T-cell (primary cell): Measurements from ENCODE around the gene BMPR1B. TPM values are rescaled to one million over a fixed set of nuclear protein-coding genes. Genes with fewer than 3 reads are reported as not detected.

Source experiments
- ATAC-seq, 4 experiments: fragments of 200-7000 bp in 3 of 4; fragments of 150-1000 bp in 1 of 4; cut with Tn5 transposase; replicated peaks in 1 of 4; 1 replicate in 3 of 4; 2 replicates in 1 of 4; pipeline ENCODE4 v1.10.0; 2021; ENCODE audit warnings: moderate library complexity in 3 of 4, mild to moderate bottlenecking in 2 of 4, moderate number of reproducible peaks in 1 of 4
- CTCF ChIA-PET, 2 donors: fragments of 300-600 bp; sonication (Branson Sonifier 250); formaldehyde crosslinking; loops; one replicate each; lab custom pipeline; 2022; ENCODE audit warnings: antibody characterized with exemption in 2 of 2; lab: Charles Lee
- POLR2A ChIA-PET, 2 donors: fragments of 300-600 bp; sonication (Branson Sonifier 250); formaldehyde crosslinking; loops; one replicate each; lab custom pipeline; 2022; ENCODE audit warnings: antibody characterized with exemption in 2 of 2; lab: Charles Lee
- DNase-seq, 35 experiments: peaks; one replicate each; pipeline versions ENCODE4 v3.0.0 to v3.0.0-alpha.2; 2013 to 2023
- H3K27ac ChIP-seq: one replicate; pipeline ENCODE4 v1.5.1; 2013; ENCODE audit warnings: low read length
- H3K27me3 ChIP-seq, 2 experiments: replicated peaks in 1 of 2; 1 replicate in 1 of 2; 2 replicates in 1 of 2; pipeline versions ENCODE4 v1.6.1 to v1.7.0; 2013; ENCODE audit warnings: low read length in 1 of 2, mixed read lengths in 1 of 2; ENCODE audit not compliant: control insufficient read depth in 2 of 2, insufficient read depth in 2 of 2; ENCODE audit errors: extremely low read depth in 1 of 2
- H3K36me3 ChIP-seq, 2 donors: 1 replicate in 1 of 2; 2 replicates in 1 of 2; pipeline versions ENCODE4 v1.6.1 to v1.7.0; 2013; ENCODE audit warnings: low read length in 1 of 2; ENCODE audit not compliant: control insufficient read depth in 2 of 2, insufficient read depth in 1 of 2; ENCODE audit errors: extremely low read depth in 1 of 2
- H3K4me1 ChIP-seq, 2 experiments: 1 replicate in 1 of 2; 2 replicates in 1 of 2; pipeline versions ENCODE4 v1.6.1 to v1.7.0; 2013; ENCODE audit warnings: low read length in 2 of 2, mixed read lengths in 1 of 2; ENCODE audit not compliant: insufficient read depth in 2 of 2, control insufficient read depth in 1 of 2; ENCODE audit errors: extremely low read depth in 1 of 2
- H3K4me3 ChIP-seq, 2 donors: 1 replicate in 1 of 2; 2 replicates in 1 of 2; pipeline versions ENCODE4 v1.5.1 to v1.7.0; 2013; ENCODE audit warnings: mild to moderate bottlenecking in 2 of 2, low read length in 1 of 2, moderate library complexity in 1 of 2; ENCODE audit not compliant: control insufficient read depth in 1 of 2; ENCODE audit errors: extremely low read depth in 1 of 2
- H3K9me3 ChIP-seq: 2 replicates; pipeline ENCODE4 v1.7.0; 2013
- H3K27ac Mint-ChIP-seq, 2 donors: one replicate each; pipeline ENCODE4 v1.8.0; 2020 to 2021; ENCODE audit warnings: mild to moderate bottlenecking in 2 of 2, mixed read lengths in 2 of 2
- H3K27me3 Mint-ChIP-seq, 2 donors: one replicate each; pipeline ENCODE4 v1.8.0; 2021 to 2022; ENCODE audit warnings: mixed read lengths in 2 of 2
- H3K36me3 Mint-ChIP-seq: one replicate; pipeline ENCODE4 v1.8.0; 2021; ENCODE audit warnings: mixed read lengths
- H3K4me1 Mint-ChIP-seq, 3 donors: one replicate each; pipeline ENCODE4 v1.8.0; 2020 to 2022; ENCODE audit warnings: mixed read lengths in 3 of 3, mild to moderate bottlenecking in 1 of 3
- H3K4me3 Mint-ChIP-seq, 3 donors: one replicate each; pipeline ENCODE4 v1.8.0; 2020 to 2022; ENCODE audit warnings: mild to moderate bottlenecking in 3 of 3, mixed read lengths in 3 of 3, moderate library complexity in 3 of 3
- H3K9me3 Mint-ChIP-seq, 3 donors: one replicate each; pipeline ENCODE4 v1.8.0; 2020 to 2022; ENCODE audit warnings: mixed read lengths in 3 of 3
- WGBS: methylation state at CpG from one replicate; pipeline ENCODE4 v1.1.5; 2013; ENCODE audit warnings: missing lambda C conversion rate; ENCODE audit not compliant: insufficient coverage; 5-methylcytosine and 5-hydroxymethylcytosine counted together
- total RNA-seq, 35 experiments: library from RNA in 6 of 35; stranded (reverse) in 6 of 35; fragments of 120-200 nt in 1 of 35; gene quantifications; one replicate each; pipeline versions ENCODE4 v1.2.1 to v1.2.4 and lab custom pipeline; 2013 to 2026

BMPR1B gene
- total RNA-seq, 5 donors from 2014 or later (not counting 1 experiment from before 2014, with no cell fraction given) = 0.09 to 0.36 (median 0.28) TPM; not detected in 2

DNA sequence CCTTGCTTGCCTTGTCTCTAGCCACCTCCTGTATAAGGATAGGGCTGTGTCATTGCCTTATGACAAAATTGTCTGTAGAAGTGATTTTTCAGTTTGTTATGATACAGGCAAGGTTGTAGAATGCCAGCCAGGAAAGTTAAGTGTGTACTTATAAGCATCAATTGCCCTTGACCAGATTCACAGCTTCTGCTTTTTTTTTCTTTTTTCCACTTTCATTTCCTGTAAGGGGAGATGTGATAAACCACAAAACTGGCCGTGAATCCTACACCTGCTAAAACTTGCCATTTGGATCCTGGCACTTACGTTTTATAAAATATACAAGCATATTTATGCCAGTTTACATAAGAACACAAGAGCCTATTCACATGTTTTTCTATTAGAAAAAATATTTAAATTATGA is 35.0 kb upstream of the BMPR1B start:
- no peaks in the 10 kb centered on the region for H3K36me3 ChIP-seq
- H3K4me3 ChIP-seq = no peak overlapping the region
- no peaks in the 10 kb centered on the region for H3K9me3 ChIP-seq
- peaks cover 0 to 2% of the 10 kb centered on the region in 2 donors for H3K27me3 Mint-ChIP-seq
- CTCF ChIA-PET = no interaction called here
- POLR2A ChIA-PET = no interaction called here
- WGBS = no CpG with 5 or more reads among the region's 2 CpGs
- no peak for ATAC-seq
- no peaks in the 10 kb centered on the region for H3K4me1 Mint-ChIP-seq
- H3K4me3 Mint-ChIP-seq = no peak overlapping the region
- H3K27me3 ChIP-seq = no peaks in the 10 kb centered on the region
- no peak overlapping the region for H3K27ac Mint-ChIP-seq
- H3K4me1 ChIP-seq = no peaks in the 10 kb centered on the region
- no peak for DNase-seq
- no peaks in the 10 kb centered on the region for H3K36me3 Mint-ChIP-seq
- no peak overlapping the region for H3K27ac ChIP-seq
- no peaks in the 10 kb centered on the region for H3K9me3 Mint-ChIP-seq

DNA sequence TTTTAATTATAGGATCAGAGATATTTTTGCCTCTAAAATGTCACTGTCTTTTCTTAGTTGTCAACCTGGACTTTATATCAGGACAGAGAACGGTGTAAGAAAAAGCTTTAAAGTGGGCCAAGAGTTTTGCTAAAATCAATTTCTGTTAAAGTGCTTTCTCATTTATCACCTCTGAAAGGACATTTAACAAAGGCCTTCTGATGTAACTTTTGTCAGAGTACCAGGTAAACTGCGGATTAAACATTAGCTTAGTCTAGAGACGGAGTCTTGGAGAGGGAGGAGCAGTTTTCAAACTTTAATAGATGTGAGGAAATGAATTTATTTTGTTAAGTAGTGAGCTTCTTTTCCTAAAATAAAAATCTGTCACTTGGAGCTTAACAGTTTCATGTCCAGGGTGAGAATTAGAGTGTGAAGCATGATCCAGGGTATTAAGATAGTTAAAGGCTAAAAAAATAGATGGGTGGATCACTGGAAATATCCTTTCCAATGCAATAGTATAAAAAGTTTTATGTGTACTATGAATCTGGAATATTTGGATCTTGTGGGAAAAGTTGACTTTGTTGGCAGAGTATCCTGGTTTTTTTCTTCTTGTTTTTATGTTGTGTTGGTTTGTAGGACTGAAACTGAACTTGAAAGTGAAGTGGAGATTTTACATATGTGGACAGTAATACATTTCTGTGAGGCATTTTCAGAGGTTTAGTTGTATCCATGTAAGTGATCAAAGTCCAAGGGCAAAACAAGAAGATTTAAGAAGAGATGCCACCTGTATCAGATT is 33.6 kb upstream of the BMPR1B start:
- ATAC-seq = no peak
- H3K4me3 ChIP-seq = no peak overlapping the region
- H3K4me3 Mint-ChIP-seq = no peak overlapping the region
- H3K27ac Mint-ChIP-seq = no peak overlapping the region
- H3K36me3 ChIP-seq = no peaks in the 10 kb centered on the region
- no peaks in the 10 kb centered on the region for H3K9me3 ChIP-seq
- no peaks in the 10 kb centered on the region for H3K4me1 ChIP-seq
- H3K27me3 ChIP-seq = no peaks in the 10 kb centered on the region
- POLR2A ChIA-PET = no interaction called here
- H3K27ac ChIP-seq = no peak overlapping the region
- H3K4me1 Mint-ChIP-seq = no peaks in the 10 kb centered on the region
- no peak for DNase-seq
- H3K36me3 Mint-ChIP-seq = no peaks in the 10 kb centered on the region
- H3K27me3 Mint-ChIP-seq = peaks cover 2 to 5% of the 10 kb centered on the region in 2 donors
- CTCF ChIA-PET = no interaction called here
- WGBS = no CpG with 5 or more reads among the region's 3 CpGs
- H3K9me3 Mint-ChIP-seq = no peaks in the 10 kb centered on the region

DNA sequence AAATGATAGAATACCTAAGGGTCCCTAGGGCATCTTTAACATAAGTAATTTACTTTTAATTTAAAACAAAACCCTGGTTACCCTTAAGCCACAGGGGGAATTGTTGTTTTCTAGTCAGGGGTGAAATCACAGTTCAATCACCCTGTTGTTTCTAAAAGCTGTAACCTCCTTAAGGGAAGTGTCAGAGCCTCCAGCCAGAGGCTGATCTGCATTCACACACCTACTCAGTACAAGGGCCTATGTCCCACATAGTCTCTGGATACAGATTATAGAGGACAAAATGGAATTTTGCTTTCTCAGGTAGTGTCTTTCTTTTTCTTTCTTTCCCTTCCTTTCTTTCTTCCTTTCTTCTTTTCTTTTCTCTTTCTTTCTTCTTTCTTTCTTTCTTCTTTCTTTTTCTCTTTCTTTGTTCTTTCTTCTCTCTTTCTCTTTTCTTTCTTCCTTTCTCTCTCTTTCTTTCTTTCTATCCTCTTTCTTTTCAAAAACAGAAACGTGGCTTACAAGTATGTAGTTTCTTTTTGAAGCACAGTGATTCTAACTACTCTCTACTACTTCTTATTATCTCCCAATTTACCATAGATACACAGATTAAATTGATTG is 31.1 kb upstream of the BMPR1B start:
- Mint-ChIP-seq H3K27me3 (peaks cover 3 to 5% of the 10 kb centered on the region in 2 donors), H3K4me1 (no peaks in the 10 kb centered on the region), H3K27ac (no peak overlapping the region), H3K4me3 (no peak overlapping the region), H3K36me3 (no peaks in the 10 kb centered on the region), H3K9me3 (no peaks in the 10 kb centered on the region)
- Histone ChIP-seq H3K27me3 (no peaks in the 10 kb centered on the region), H3K4me3 (no peak overlapping the region), H3K36me3 (no peaks in the 10 kb centered on the region), H3K4me1 (no peaks in the 10 kb centered on the region), H3K9me3 (no peaks in the 10 kb centered on the region), H3K27ac (no peak overlapping the region)
- WGBS = no CpG with 5 or more reads among the region's 1 CpG
- no peak for DNase-seq
- ChIA-PET POLR2A (no interaction called here), CTCF (no interaction called here)
- ATAC-seq = no peak

DNA sequence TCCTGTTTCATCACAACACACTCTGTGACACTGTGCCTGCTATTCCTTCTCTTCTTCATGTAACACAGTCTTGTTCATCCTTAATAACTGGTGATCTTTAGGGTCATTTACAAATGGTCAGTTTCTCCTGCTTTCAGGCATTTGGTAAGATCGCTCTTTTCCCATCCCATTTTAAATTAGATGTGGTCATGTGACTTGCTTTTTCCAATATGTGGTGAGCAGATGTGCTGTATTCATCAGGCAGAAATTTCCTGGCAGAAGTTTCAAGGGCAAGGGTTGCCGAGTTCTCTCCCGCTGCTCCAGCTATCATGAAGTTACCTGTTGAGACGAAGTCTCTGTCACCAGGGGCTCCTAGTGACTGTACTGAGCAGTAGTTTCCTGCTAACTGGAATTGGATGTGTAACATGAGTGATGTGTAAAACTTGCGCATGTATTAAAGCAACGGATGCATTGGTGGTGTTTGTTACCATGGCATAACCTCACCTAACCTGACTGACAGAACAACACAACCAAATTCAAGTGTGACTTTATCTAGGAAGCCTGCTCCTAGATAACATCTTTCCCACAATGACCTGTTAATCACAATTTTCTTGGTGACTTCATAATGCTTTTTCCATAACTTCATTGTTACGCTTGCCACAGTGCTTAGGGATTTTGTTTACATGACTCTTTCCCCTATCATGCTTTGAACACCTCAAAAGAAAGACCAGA is 29.5 kb upstream of the BMPR1B start:
- ATAC-seq (no peak), DNase-seq (no peak)
- no peak overlapping the region for H3K4me3 ChIP-seq
- Mint-ChIP-seq H3K27me3 (peaks cover 3 to 5% of the 10 kb centered on the region in 2 donors), H3K9me3 (no peaks in the 10 kb centered on the region), H3K27ac (no peak overlapping the region), H3K36me3 (no peaks in the 10 kb centered on the region), H3K4me1 (no peaks in the 10 kb centered on the region), H3K4me3 (no peak overlapping the region)
- CTCF ChIA-PET = no interaction called here
- POLR2A ChIA-PET = no interaction called here
- no peaks in the 10 kb centered on the region for H3K4me1 ChIP-seq
- no peaks in the 10 kb centered on the region for H3K9me3 ChIP-seq
- H3K36me3 ChIP-seq = no peaks in the 10 kb centered on the region
- no peak overlapping the region for H3K27ac ChIP-seq
- WGBS = 100% methylated on average over 2 of the region's 7 CpGs
- no peaks in the 10 kb centered on the region for H3K27me3 ChIP-seq

DNA sequence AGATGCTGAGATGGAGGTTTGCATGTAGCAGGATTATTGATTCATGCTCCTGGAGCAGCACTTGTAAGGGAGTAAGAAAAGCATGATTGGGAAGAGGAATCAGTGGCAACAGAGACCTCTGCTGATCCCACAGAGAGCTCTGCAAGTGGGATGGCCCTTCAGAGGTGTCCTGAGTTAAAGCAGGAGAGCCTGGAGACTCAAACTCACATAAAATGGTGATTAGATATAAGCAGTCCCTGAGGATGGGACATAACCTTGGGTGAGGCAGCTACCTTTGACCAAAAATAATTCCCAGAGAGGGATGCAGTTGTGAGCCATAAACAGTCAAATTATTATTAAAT is 25.4 kb upstream of the BMPR1B start:
- H3K4me1 ChIP-seq = no peaks in the 10 kb centered on the region
- DNase-seq (no peak), ATAC-seq (no peak)
- no peaks in the 10 kb centered on the region for H3K27me3 ChIP-seq
- Mint-ChIP-seq H3K4me3 (no peak overlapping the region), H3K36me3 (no peaks in the 10 kb centered on the region), H3K9me3 (no peaks in the 10 kb centered on the region), H3K4me1 (no peaks in the 10 kb centered on the region), H3K27ac (no peak overlapping the region), H3K27me3 (peaks cover 1 to 5% of the 10 kb centered on the region in 2 donors)
- no peaks in the 10 kb centered on the region for H3K36me3 ChIP-seq
- ChIA-PET CTCF (no interaction called here), POLR2A (no interaction called here)
- H3K27ac ChIP-seq = no peak overlapping the region
- H3K9me3 ChIP-seq = no peaks in the 10 kb centered on the region
- H3K4me3 ChIP-seq = no peak overlapping the region

DNA sequence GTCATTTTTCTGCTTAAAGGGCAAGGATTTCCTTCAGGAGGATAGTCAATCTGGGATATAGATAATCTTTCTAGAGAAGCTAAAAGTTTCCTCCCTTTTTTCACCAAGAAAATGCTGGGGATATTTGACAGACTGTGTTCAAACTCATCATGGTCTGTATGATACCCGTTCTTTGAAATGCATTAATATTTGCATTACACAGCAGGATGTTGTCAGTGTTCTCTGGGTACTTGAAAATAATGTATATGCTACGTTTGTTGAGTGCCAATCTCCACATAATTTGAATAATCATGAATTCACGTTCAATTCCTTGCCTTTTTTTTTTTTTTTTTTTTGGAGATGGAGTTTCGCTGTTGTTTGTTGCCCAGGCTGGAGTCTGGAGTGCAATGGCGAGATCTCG is 18.0 kb upstream of the BMPR1B start:
- no peaks in the 10 kb centered on the region for H3K4me1 Mint-ChIP-seq
- WGBS = 93% methylated on average over 3 of the region's 6 CpGs
- DNase-seq (no peak), ATAC-seq (no peak)
- H3K9me3 ChIP-seq = no peaks in the 10 kb centered on the region
- no peak overlapping the region for H3K27ac ChIP-seq
- CTCF ChIA-PET = no interaction called here
- POLR2A ChIA-PET = interaction anchor here in 1 of 2 donors (0.6 kb wide), 1 partner anchor 672 kb away, joined by 3 read pairs; no protein-coding TSS in a partner anchor
- no peaks in the 10 kb centered on the region for H3K4me1 ChIP-seq
- H3K4me3 ChIP-seq = no peak overlapping the region
- H3K4me3 Mint-ChIP-seq = no peak overlapping the region
- peaks cover 7 to 11% of the 10 kb centered on the region in 2 donors for H3K27me3 Mint-ChIP-seq
- no peaks in the 10 kb centered on the region for H3K36me3 ChIP-seq
- H3K36me3 Mint-ChIP-seq = no peaks in the 10 kb centered on the region
- H3K27ac Mint-ChIP-seq = no peak overlapping the region
- peaks cover 0 to 4% (median 0%) of the 10 kb centered on the region in 3 donors for H3K9me3 Mint-ChIP-seq
- no peaks in the 10 kb centered on the region for H3K27me3 ChIP-seq
